T-helper 2 cell treated with Interferon-gamma antibody and Interleukin-4, amounts not matched to agents 5 μg/mL and 100 μg/mL, for 36 hours (primary cell): ENCODE data around the gene FBXL19.

ENCODE experiments used
- DNase-seq: peaks from one replicate; pipeline ENCODE4 v3.0.0; 2021; ENCODE audit warnings: low spot score
- H3K27ac Mint-ChIP-seq: one replicate; pipeline ENCODE4 v1.8.0; 2021; ENCODE audit warnings: mild to moderate bottlenecking, mixed read lengths
- H3K27me3 Mint-ChIP-seq: one replicate; pipeline ENCODE4 v1.8.0; 2021; ENCODE audit warnings: low read depth, mixed read lengths
- H3K36me3 Mint-ChIP-seq: one replicate; pipeline ENCODE4 v1.8.0; 2021; ENCODE audit warnings: low read depth, mixed read lengths
- H3K4me1 Mint-ChIP-seq: one replicate; pipeline ENCODE4 v1.8.0; 2021; ENCODE audit warnings: low read depth, mixed read lengths
- H3K4me3 Mint-ChIP-seq: one replicate; pipeline ENCODE4 v1.8.0; 2022; ENCODE audit warnings: mild to moderate bottlenecking, moderate library complexity, mixed read lengths
- H3K9me3 Mint-ChIP-seq: one replicate; pipeline ENCODE4 v1.8.0; 2021; ENCODE audit warnings: mixed read lengths

Gene FBXL19

DNA sequence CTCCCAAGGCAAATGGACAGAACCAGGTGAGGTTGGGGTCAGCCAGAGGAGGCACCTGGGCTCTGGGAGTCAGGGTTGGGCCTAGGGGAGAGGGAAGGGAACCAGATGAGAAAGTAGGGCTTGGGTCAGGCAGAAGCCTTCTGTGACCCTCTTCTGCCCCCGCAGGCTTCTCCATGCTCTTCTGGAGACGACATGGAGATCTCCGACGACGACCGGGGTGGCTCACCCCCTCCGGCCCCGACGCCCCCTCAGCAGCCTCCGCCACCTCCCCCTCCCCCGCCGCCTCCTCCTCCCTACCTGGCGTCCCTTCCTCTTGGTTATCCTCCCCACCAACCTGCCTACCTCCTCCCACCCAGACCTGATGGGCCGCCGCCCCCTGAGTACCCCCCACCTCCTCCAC lies 42.1 kb downstream of the FBXL19 start:
- no peaks in the 10 kb centered on the region for H3K27me3 Mint-ChIP-seq
- no peaks in the 10 kb centered on the region for H3K9me3 Mint-ChIP-seq
- H3K27ac Mint-ChIP-seq = no peak overlapping the region
- no peak overlapping the region for H3K4me3 Mint-ChIP-seq
- H3K36me3 Mint-ChIP-seq = peaks cover 62% of the 10 kb centered on the region
- peaks cover 3% of the 10 kb centered on the region for H3K4me1 Mint-ChIP-seq
- DNase-seq = no peak

DNA sequence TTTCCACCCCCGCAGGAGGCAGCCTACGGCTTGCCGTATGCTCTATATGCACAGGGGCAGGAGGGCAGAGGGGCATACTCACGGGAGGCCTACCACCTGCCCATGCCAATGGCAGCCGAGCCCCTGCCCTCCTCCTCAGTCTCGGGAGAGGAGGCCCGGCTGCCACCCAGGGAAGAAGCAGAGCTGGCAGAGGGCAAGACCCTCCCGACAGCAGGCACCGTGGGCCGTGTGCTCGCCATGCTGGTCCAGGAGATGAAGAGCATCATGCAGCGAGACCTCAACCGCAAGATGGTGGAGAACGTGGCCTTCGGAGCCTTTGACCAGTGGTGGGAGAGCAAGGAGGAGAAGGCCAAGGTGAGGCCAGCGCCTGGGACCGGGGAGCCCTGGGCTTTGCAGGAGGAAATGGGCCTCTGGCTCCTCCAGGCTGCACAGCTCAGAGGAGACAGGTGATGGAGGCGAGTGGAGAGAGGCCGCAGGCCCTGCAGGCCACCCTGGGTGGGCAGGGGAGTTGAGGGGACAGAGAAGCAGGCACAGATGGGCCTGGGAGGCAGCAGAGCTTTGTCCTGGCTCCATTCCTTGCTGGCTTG lies 42.8 kb downstream of the FBXL19 start:
- peaks cover 65% of the 10 kb centered on the region for H3K36me3 Mint-ChIP-seq
- no peaks in the 10 kb centered on the region for H3K27me3 Mint-ChIP-seq
- H3K9me3 Mint-ChIP-seq = no peaks in the 10 kb centered on the region
- peaks cover 3% of the 10 kb centered on the region for H3K4me1 Mint-ChIP-seq
- DNase-seq = no peak
- H3K27ac Mint-ChIP-seq = no peak overlapping the region
- no peak overlapping the region for H3K4me3 Mint-ChIP-seq

DNA sequence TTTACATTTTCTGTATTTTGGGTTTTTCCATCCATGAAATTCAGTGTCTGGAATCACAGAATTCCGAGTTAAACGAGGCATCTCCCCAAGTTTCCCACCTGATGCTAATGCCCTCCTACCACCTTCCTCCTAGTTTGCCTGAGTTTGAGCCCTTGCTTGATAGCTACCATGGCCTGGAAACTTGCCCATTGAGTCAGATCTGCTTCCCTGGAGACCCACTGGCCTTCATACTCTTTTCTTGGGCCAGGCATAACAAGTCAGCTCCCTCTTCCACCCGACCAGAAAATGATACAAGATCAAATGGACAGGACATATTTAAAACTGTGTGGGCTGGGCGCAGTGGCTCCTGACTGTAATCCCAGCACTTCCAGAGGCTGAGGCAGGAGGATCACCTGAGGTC lies 44.4 kb downstream of the FBXL19 start:
- Mint-ChIP-seq H3K36me3 (peaks cover 68% of the 10 kb centered on the region), H3K27me3 (no peaks in the 10 kb centered on the region), H3K27ac (no peak overlapping the region), H3K4me1 (no peaks in the 10 kb centered on the region), H3K4me3 (no peak overlapping the region), H3K9me3 (no peaks in the 10 kb centered on the region)
- DNase-seq = no peak

DNA sequence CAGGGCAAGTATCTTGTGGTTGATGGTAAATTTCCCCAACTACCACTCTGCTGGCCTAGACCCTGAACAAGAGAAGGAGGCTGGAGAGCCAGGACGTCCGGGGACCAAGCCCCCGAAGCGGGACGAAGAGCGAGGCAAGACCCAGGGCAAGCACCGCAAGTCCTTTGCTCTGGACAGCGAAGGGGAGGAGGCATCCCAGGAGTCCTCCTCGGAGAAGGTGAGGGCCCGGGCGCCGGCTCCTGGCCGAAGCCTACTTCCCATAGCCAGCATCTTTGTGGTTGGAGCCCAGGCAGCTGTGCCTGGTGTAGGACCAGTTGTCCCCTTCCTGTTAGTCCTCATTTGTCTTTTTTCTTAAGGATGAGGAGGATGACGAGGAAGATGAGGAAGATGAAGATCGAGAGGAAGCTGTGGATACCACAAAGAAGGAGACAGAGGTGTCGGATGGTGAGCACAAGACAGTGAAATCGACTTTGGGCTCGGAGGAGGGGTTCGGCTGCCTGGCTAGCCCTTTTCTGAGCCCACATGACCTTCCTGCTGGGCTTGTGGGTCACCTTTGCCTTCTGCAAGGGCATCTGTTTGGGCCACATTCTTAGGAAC lies 46.0 kb downstream of the FBXL19 start:
- H3K27ac Mint-ChIP-seq = no peak overlapping the region
- no peaks in the 10 kb centered on the region for H3K9me3 Mint-ChIP-seq
- H3K27me3 Mint-ChIP-seq = no peaks in the 10 kb centered on the region
- H3K4me1 Mint-ChIP-seq = peaks cover 5% of the 10 kb centered on the region
- no peak overlapping the region for H3K4me3 Mint-ChIP-seq
- H3K36me3 Mint-ChIP-seq = peaks cover 72% of the 10 kb centered on the region
- DNase-seq = no peak

DNA sequence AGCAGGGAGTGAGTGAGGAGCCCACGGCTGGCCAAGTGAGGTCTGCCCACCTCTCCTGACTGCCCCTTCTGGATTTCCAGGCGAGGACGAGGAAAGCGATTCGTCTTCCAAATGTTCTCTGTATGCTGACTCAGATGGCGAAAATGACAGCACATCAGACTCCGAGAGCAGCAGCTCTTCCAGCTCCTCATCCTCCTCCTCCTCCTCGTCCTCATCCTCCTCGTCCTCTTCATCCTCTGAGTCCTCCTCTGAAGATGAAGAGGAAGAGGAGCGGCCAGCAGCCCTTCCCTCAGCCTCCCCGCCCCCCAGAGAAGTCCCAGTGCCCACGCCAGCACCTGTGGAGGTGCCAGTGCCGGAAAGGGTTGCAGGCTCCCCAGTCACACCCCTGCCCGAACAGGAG lies 47.9 kb downstream of the FBXL19 start:
- DNase-seq = no peak
- H3K27ac Mint-ChIP-seq = no peak overlapping the region
- H3K9me3 Mint-ChIP-seq = no peaks in the 10 kb centered on the region
- H3K36me3 Mint-ChIP-seq = peaks cover 71% of the 10 kb centered on the region
- peaks cover 5% of the 10 kb centered on the region for H3K4me1 Mint-ChIP-seq
- H3K4me3 Mint-ChIP-seq = no peak overlapping the region
- no peaks in the 10 kb centered on the region for H3K27me3 Mint-ChIP-seq

DNA sequence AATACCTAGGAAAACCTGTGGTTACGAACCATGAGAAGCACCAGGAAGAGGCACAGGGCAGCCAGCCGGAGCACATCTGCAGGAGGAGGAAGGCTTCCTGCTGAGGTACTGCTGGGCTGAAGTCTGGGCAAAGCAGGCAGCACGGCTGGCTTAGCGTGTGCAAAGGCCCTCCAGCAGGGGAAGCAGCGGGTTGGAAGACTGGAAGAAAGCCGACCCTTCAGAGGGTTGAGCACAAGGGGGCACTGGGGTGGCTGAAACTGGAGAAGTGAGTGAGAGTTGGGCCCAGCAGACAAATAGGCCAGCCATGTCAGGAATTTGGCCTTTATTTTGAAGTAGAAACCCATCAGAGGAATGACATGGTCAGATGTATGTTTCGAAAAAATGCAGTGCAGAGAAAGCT lies 49.5 kb downstream of the FBXL19 start:
- Mint-ChIP-seq H3K27me3 (no peaks in the 10 kb centered on the region), H3K4me3 (no peak overlapping the region), H3K27ac (peak overlapping the region; percentile 3), H3K9me3 (no peaks in the 10 kb centered on the region), H3K4me1 (peaks cover 5% of the 10 kb centered on the region), H3K36me3 (peaks cover 65% of the 10 kb centered on the region)
- no peak for DNase-seq

DNA sequence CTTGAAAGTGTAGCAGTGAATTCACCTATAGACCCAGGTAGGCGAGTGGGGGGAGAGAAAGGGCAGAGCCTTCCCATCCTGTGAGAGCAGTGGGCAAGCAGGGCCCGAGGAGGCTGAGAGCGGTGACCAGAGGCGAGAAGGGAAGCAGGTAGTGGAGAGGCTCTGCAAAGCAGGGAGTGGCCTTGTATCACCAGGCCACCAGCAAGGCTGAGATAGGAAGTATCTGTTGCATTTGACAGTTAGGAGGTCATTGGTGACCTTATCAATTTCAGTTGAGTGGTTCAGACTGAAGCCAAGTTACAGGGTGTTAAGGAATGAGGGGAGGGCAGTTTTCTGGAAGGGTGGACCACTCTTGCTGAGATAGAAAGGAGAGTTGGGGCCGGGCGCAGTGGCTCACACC lies 51.0 kb downstream of the FBXL19 start:
- no peaks in the 10 kb centered on the region for H3K27me3 Mint-ChIP-seq
- DNase-seq = no peak
- no peak overlapping the region for H3K27ac Mint-ChIP-seq
- peaks cover 5% of the 10 kb centered on the region for H3K4me1 Mint-ChIP-seq
- H3K4me3 Mint-ChIP-seq = no peak overlapping the region
- peaks cover 63% of the 10 kb centered on the region for H3K36me3 Mint-ChIP-seq
- no peaks in the 10 kb centered on the region for H3K9me3 Mint-ChIP-seq

DNA sequence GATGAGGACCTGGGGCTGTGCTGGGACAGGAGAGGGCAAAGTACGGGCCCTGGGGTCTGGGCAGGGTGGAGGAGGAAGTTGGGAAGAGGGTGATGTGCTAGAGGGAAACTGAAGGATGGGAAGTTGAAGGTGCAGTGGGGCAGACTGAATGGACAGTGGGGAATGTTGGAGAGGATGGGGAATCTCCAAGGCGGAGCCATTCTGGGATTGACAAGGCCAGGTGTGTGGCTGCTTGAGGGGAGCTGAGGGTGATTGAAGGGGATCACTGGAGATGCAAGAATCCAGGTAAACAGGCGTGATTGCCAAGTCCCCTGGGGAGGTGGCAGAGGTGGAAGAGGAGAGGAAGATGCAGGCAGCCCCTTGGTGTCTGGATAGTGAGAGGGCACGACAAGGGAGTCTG lies 53.1 kb downstream of the FBXL19 start:
- no peak for DNase-seq
- Mint-ChIP-seq H3K36me3 (peaks cover 52% of the 10 kb centered on the region), H3K27ac (no peak overlapping the region), H3K4me3 (no peak overlapping the region), H3K27me3 (no peaks in the 10 kb centered on the region), H3K4me1 (peaks cover 5% of the 10 kb centered on the region), H3K9me3 (no peaks in the 10 kb centered on the region)

DNA sequence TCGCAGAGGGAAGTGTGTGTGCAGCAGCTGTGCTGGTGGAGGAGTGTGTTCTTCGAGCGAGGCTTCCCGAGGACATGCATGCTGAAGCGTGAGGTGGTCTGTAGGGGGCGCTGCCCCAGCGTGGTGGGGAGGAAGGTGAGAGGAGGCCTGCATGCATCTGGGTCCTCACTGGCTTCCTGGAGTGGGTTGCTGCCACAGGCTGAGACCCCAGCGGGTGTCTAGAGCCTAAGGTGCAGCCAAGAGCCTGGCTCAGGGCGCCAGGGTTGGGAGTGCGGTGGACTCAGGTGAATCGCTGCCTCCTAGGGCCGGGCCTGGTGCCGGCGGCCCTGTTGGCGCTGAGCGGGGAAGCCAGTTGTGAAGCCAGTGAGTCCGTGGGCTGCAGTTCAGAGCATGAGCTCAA lies 54.1 kb downstream of the FBXL19 start:
- H3K36me3 Mint-ChIP-seq = peaks cover 48% of the 10 kb centered on the region
- H3K4me3 Mint-ChIP-seq = no peak overlapping the region
- no peak overlapping the region for H3K27ac Mint-ChIP-seq
- H3K27me3 Mint-ChIP-seq = no peaks in the 10 kb centered on the region
- no peak for DNase-seq
- H3K9me3 Mint-ChIP-seq = no peaks in the 10 kb centered on the region
- peaks cover 5% of the 10 kb centered on the region for H3K4me1 Mint-ChIP-seq

DNA sequence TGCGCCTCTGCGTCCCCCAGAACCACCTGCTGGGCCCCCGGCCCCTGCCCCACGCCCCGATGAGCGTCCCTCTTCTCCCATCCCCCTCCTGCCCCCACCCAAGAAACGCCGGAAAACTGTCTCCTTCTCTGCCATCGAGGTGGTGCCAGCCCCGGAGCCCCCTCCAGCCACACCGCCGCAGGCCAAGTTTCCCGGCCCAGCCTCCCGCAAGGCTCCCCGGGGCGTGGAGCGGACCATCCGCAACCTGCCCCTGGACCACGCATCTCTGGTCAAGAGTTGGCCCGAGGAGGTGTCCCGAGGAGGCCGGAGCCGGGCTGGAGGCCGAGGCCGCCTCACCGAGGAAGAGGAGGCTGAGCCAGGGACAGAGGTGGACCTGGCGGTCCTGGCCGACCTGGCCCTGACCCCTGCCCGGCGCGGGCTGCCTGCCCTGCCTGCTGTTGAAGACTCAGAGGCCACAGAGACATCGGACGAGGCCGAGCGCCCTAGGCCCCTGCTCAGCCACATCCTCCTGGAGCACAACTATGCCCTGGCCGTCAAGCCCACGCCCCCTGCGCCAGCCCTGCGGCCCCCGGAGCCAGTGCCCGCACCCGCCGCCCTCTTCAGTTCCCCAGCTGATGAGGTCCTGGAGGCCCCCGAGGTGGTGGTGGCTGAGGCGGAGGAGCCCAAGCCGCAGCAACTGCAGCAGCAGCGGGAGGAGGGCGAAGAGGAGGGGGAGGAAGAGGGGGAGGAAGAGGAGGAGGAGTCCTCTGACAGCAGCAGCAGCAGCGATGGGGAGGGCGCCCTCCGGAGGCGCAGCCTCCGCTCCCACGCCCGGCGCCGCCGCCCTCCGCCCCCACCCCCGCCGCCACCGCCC lies 56.0 kb downstream of the FBXL19 start:
- no peaks in the 10 kb centered on the region for H3K27me3 Mint-ChIP-seq
- peaks cover 37% of the 10 kb centered on the region for H3K36me3 Mint-ChIP-seq
- no peaks in the 10 kb centered on the region for H3K9me3 Mint-ChIP-seq
- H3K4me1 Mint-ChIP-seq = no peaks in the 10 kb centered on the region
- DNase-seq = no peak
- H3K27ac Mint-ChIP-seq = no peak overlapping the region
- no peak overlapping the region for H3K4me3 Mint-ChIP-seq

DNA sequence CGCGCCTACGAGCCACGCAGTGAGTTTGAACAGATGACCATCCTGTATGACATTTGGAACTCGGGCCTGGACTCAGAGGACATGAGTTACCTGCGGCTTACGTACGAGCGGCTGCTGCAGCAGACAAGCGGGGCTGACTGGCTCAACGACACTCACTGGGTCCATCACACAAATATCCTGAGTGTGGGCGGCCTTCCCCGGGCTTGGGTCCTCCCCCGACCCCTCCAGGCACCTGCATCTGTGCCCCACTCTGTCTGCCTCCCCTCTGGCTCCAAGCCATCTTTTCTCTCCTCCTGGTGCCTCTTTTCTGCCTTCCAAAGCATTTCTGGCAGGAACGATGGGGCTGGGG lies 56.6 kb downstream of the FBXL19 start:
- Mint-ChIP-seq H3K4me1 (no peaks in the 10 kb centered on the region), H3K36me3 (peaks cover 36% of the 10 kb centered on the region), H3K27ac (no peak overlapping the region), H3K9me3 (no peaks in the 10 kb centered on the region), H3K27me3 (no peaks in the 10 kb centered on the region), H3K4me3 (no peak overlapping the region)
- DNase-seq = no peak

DNA sequence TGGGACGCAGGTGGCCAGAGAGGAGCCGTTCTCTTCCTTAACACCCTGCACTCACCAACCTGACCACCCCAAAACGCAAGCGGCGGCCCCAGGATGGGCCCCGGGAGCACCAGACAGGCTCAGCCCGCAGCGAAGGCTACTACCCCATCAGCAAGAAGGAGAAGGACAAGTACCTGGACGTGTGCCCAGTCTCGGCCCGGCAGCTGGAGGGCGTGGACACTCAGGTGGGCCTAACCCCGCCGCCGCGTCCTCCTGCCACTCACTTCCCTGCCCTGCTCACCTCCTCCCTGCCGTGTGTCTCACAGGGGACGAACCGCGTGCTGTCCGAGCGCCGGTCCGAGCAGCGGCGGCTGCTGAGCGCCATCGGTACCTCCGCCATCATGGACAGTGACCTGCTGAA lies 57.1 kb downstream of the FBXL19 start:
- H3K9me3 Mint-ChIP-seq = no peaks in the 10 kb centered on the region
- DNase-seq = no peak
- peaks cover 36% of the 10 kb centered on the region for H3K36me3 Mint-ChIP-seq
- H3K27me3 Mint-ChIP-seq = no peaks in the 10 kb centered on the region
- no peak overlapping the region for H3K4me3 Mint-ChIP-seq
- H3K27ac Mint-ChIP-seq = no peak overlapping the region
- H3K4me1 Mint-ChIP-seq = peaks cover 3% of the 10 kb centered on the region

DNA sequence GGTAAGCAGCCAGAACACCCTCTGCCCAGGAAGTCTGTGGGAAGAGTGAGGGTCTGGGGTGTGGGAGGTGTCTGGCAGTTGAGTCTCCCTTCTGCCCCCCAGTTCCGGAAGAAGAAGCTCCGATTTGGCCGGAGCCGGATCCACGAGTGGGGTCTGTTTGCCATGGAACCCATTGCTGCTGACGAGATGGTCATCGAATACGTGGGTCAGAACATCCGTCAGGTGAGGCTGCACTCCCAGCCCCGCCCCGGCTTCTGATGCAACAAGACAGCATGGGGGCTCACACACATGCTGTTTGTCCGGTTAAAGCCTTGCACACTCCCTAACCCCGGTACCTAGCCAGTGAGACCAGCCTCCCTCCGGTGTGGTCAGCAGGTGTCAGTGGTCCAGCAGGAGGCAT lies 57.6 kb downstream of the FBXL19 start:
- Mint-ChIP-seq H3K36me3 (peaks cover 31% of the 10 kb centered on the region), H3K9me3 (no peaks in the 10 kb centered on the region), H3K4me1 (peaks cover 3% of the 10 kb centered on the region), H3K27ac (no peak overlapping the region), H3K4me3 (no peak overlapping the region), H3K27me3 (no peaks in the 10 kb centered on the region)
- DNase-seq = no peak

DNA sequence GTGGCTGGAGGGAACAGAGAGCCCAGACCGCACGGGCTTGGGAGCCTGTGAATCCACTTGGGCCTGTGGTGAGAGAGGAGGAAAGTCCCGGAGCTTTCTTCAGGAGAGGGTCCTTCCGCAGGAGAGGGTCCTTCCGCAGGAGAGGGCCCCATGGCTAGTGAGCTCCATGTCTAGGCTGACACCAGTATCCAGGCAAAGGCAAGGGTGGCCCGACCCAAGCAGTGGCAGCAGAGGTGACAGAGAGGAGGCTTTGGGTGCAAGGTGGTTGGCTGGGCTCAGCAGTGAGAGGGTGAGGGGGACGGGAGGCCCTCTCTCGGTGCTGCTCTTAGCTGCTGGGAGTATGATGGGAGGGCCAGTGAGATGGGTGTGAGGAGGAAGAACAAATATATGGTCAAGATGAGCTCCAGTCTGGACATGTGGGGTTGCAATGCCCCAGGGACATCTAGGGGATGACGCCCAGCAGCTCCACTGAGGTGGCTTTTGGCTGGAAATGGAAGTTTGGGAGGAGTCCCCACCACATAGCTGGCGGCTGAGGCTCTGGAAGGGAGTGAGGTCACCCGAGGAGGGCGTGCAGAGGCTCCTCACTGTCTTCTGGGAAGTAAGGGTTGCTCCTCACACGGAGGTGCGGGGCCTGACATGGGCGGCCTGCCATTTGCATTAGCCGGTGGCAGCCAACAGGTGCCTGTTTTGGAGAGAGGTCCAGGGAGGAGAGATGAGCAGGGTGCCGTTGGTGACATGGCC lies 59.3 kb downstream of the FBXL19 start:
- no peak for DNase-seq
- Mint-ChIP-seq H3K9me3 (no peaks in the 10 kb centered on the region), H3K27ac (peak overlapping the region; percentile 36), H3K36me3 (peaks cover 24% of the 10 kb centered on the region), H3K27me3 (no peaks in the 10 kb centered on the region), H3K4me3 (no peak overlapping the region), H3K4me1 (peaks cover 3% of the 10 kb centered on the region)
